H1 (cell line): Measurements from ENCODE around the gene SPAG8. TPM values are rescaled to one million over a fixed set of nuclear protein-coding genes. Genes with fewer than 3 reads are reported as not detected.

Experiments
- CTCF ChIA-PET: fragments of 300-600 bp; sonication (Branson Sonifier 250); formaldehyde crosslinking; loops from one replicate; lab custom pipeline; 2021; ENCODE audit not compliant: partially characterized antibody; lab: Charles Lee
- POLR2A ChIA-PET: fragments of 300-600 bp; sonication (Branson Sonifier 250); formaldehyde crosslinking; loops from one replicate; lab custom pipeline; 2021; ENCODE audit warnings: inconsistent platforms; ENCODE audit not compliant: partially characterized antibody; lab: Charles Lee
- DNase-seq, 2 experiments: peaks; one replicate each; pipeline versions ENCODE4 v3.0.0 to v3.0.0-alpha.2; 2010 to 2022; ENCODE audit warnings: low spot score in 2 of 2, low read depth in 1 of 2, mixed read lengths in 1 of 2
- FAIRE-seq: peaks from 2 replicates; lab custom pipeline; 2011; peaks lifted over from hg19 to GRCh38; lab: Jason Lieb, UNC
- H2AFZ ChIP-seq: 2 replicates; pipeline ENCODE4 v1.8.1; 2012; ENCODE audit warnings: low read length, inconsistent platforms
- H2AK5ac ChIP-seq: 2 replicates; pipeline ENCODE4 v1.6.1; 2013; ENCODE audit warnings: low read depth, low read length
- H2BK120ac ChIP-seq: replicated peaks from 2 replicates; pipeline ENCODE3; 2013; ENCODE audit warnings: low read depth, low read length, inconsistent platforms
- H2BK12ac ChIP-seq: 2 replicates; pipeline ENCODE4 v1.6.1; 2013; ENCODE audit warnings: low read depth, low read length
- H2BK15ac ChIP-seq: 2 replicates; pipeline ENCODE4 v1.6.1; 2013; ENCODE audit warnings: low read length
- H2BK20ac ChIP-seq: 2 replicates; pipeline ENCODE4 v1.6.1; 2013; ENCODE audit warnings: low read length
- H2BK5ac ChIP-seq: 2 replicates; pipeline ENCODE4 v1.6.1; 2013; ENCODE audit warnings: low read depth, low read length
- H3K14ac ChIP-seq: 2 replicates; pipeline ENCODE4 v1.6.1; 2013; ENCODE audit warnings: inconsistent platforms; ENCODE audit not compliant: insufficient read length
- H3K18ac ChIP-seq: 2 replicates; pipeline ENCODE4 v1.6.1; 2013; ENCODE audit warnings: low read length; ENCODE audit errors: extremely low read depth
- H3K23ac ChIP-seq: 2 replicates; pipeline ENCODE4 v1.6.1; 2013; ENCODE audit warnings: inconsistent platforms; ENCODE audit not compliant: insufficient read length
- H3K23me2 ChIP-seq: 2 replicates; pipeline ENCODE4 v1.6.1; 2013; ENCODE audit warnings: low read depth, low read length
- H3K27ac ChIP-seq: 2 replicates; pipeline ENCODE4 v1.6.1; 2011; ENCODE audit warnings: low read depth, low read length, inconsistent platforms
- H3K27me3 ChIP-seq, 4 experiments: replicated peaks in 1 of 4; 1 replicate in 1 of 4; 2 replicates in 3 of 4; pipeline versions ENCODE4 v1.6.1 to v1.8.1; 2011 to 2013; ENCODE audit warnings: low read length in 3 of 4, mild to moderate bottlenecking in 3 of 4, inconsistent platforms in 2 of 4, mixed read lengths in 2 of 4, moderate library complexity in 1 of 4; ENCODE audit not compliant: control insufficient read depth in 3 of 4, insufficient read depth in 3 of 4; ENCODE audit errors: extremely low read depth in 1 of 4
- H3K36me3 ChIP-seq, 4 experiments: 2 replicates each; pipeline versions ENCODE4 v1.6.1 to v1.8.1; 2011 to 2013; ENCODE audit warnings: mild to moderate bottlenecking in 4 of 4, low read length in 3 of 4, moderate library complexity in 2 of 4, control low read depth in 1 of 4, inconsistent platforms in 1 of 4; ENCODE audit not compliant: insufficient read depth in 4 of 4, control insufficient read depth in 2 of 4
- H3K4ac ChIP-seq: replicated peaks from 2 replicates; pipeline ENCODE3; 2013; ENCODE audit warnings: low read length, low read depth, mixed read lengths, inconsistent platforms; ENCODE audit not compliant: insufficient read length
- H3K4me1 ChIP-seq, 4 experiments: replicated peaks in 1 of 4; 1 replicate in 1 of 4; 2 replicates in 3 of 4; pipeline versions ENCODE4 v1.6.1 to v1.8.1; 2011 to 2013; ENCODE audit warnings: low read length in 3 of 4, inconsistent platforms in 2 of 4, mixed read lengths in 1 of 4; ENCODE audit not compliant: insufficient read depth in 4 of 4, control insufficient read depth in 3 of 4
- H3K4me2 ChIP-seq, 2 experiments: 2 replicates each; pipeline versions ENCODE4 v1.6.1 to v1.8.1; 2011 to 2013; ENCODE audit warnings: low read depth in 2 of 2, low read length in 2 of 2, control low read depth in 1 of 2, inconsistent platforms in 1 of 2, mild to moderate bottlenecking in 1 of 2; ENCODE audit not compliant: insufficient read depth in 1 of 2
- H3K4me3 ChIP-seq, 4 experiments: fragments of 200-600, 300-600 bp in 1 of 4; sonication (generic), shearing (Covaris generic), sonication (Bioruptor Twin) in 1 of 4; 2 replicates each; pipeline versions ENCODE4 v1.5.1 to v1.8.1; 2011 to 2016; ENCODE audit warnings: low read length in 4 of 4, low read depth in 3 of 4, control low read depth in 2 of 4, inconsistent platforms in 2 of 4, mild to moderate bottlenecking in 2 of 4, mixed read lengths in 1 of 4, moderate library complexity in 1 of 4; ENCODE audit not compliant: insufficient read depth in 2 of 4; ENCODE audit errors: extremely low read depth in 1 of 4
- H3K56ac ChIP-seq: replicated peaks from 2 replicates; pipeline ENCODE3; 2013; ENCODE audit warnings: low read depth, mild to moderate bottlenecking, mixed read lengths, low read length, inconsistent platforms; ENCODE audit not compliant: insufficient read length
- H3K79me1 ChIP-seq: 2 replicates; pipeline ENCODE4 v1.6.1; 2013; ENCODE audit warnings: low read depth, low read length, control low read depth
- H3K79me2 ChIP-seq, 2 experiments: 2 replicates each; pipeline versions ENCODE4 v1.6.1 to v1.8.1; 2012 to 2013; ENCODE audit warnings: low read length in 2 of 2, mild to moderate bottlenecking in 2 of 2, inconsistent platforms in 1 of 2; ENCODE audit not compliant: insufficient read depth in 2 of 2, control insufficient read depth in 1 of 2
- H3K9ac ChIP-seq, 4 experiments: replicated peaks in 1 of 4; 1 replicate in 1 of 4; 2 replicates in 3 of 4; pipeline versions ENCODE4 v1.6.1 to v1.8.1; 2011 to 2013; ENCODE audit warnings: low read depth in 3 of 4, low read length in 3 of 4, control low read depth in 2 of 4, mild to moderate bottlenecking in 2 of 4, moderate library complexity in 2 of 4, inconsistent platforms in 1 of 4; ENCODE audit errors: extremely low read depth in 1 of 4
- H3K9me3 ChIP-seq, 2 experiments: 2 replicates each; pipeline versions ENCODE4 v1.6.1 to v1.8.1; 2012 to 2013; ENCODE audit warnings: mild to moderate bottlenecking in 2 of 2, moderate library complexity in 2 of 2, control low read depth in 1 of 2, inconsistent platforms in 1 of 2, low read depth in 1 of 2, low read length in 1 of 2, mixed read lengths in 1 of 2; ENCODE audit not compliant: insufficient read depth in 2 of 2
- H4K20me1 ChIP-seq, 2 experiments: replicated peaks in 1 of 2; 2 replicates each; pipeline versions ENCODE3 to v1.8.1; 2011 to 2013; ENCODE audit warnings: inconsistent platforms in 2 of 2, low read length in 2 of 2, mild to moderate bottlenecking in 1 of 2; ENCODE audit not compliant: insufficient read depth in 2 of 2, control insufficient read depth in 1 of 2
- H4K5ac ChIP-seq: 2 replicates; pipeline ENCODE4 v1.6.1; 2013; ENCODE audit warnings: low read length, low read depth, mixed read lengths, inconsistent platforms; ENCODE audit not compliant: insufficient read length
- H4K8ac ChIP-seq: 2 replicates; pipeline ENCODE4 v1.8.0; 2013; ENCODE audit warnings: mild to moderate bottlenecking, moderate library complexity, low read length, inconsistent platforms; ENCODE audit not compliant: insufficient read depth; ENCODE audit errors: extremely low read depth
- H4K91ac ChIP-seq: replicated peaks from 2 replicates; pipeline ENCODE3; 2013; ENCODE audit warnings: low read length, mixed read lengths, inconsistent platforms; ENCODE audit not compliant: insufficient read length
- CHD1 ChIP-seq: IDR thresholded peaks from 2 replicates; pipeline ENCODE4 v1.6.1; 2012; ENCODE audit warnings: low read depth, low read length, improper control_type of control experiment
- EZH2 ChIP-seq: fragments of 200-600 bp; sonication (generic); IDR thresholded peaks from 2 replicates; pipeline ENCODE4 v1.7.1; 2012; ENCODE audit warnings: low read depth, mild to moderate bottlenecking, moderate library complexity, low read length, inconsistent platforms; ENCODE audit not compliant: severe bottlenecking
- JUN ChIP-seq: IDR thresholded peaks from 2 replicates; pipeline ENCODE4 v1.6.1; 2011; ENCODE audit warnings: low read depth, mild to moderate bottlenecking, improper control_type of control experiment, low read length
- KDM1A ChIP-seq: fragments of 200-600, 300-600 bp; sonication (generic); IDR thresholded peaks from 2 replicates; pipeline ENCODE4 v1.7.1; 2016; ENCODE audit warnings: mild to moderate bottlenecking, low read length, borderline replicate concordance
- KDM4A ChIP-seq: IDR thresholded peaks from one replicate; pipeline ENCODE4 v1.7.1; 2012; ENCODE audit warnings: low read depth, mild to moderate bottlenecking, moderate library complexity, low read length, inconsistent platforms; ENCODE audit not compliant: severe bottlenecking
- KDM5A ChIP-seq: fragments of 200-600 bp; IDR thresholded peaks from 2 replicates; pipeline ENCODE4 v1.7.1; 2012; ENCODE audit warnings: mild to moderate bottlenecking, low read length, inconsistent platforms, mixed read lengths
- RBBP5 ChIP-seq: IDR thresholded peaks from 2 replicates; pipeline ENCODE4 v1.7.1; 2012; ENCODE audit warnings: low read depth, mild to moderate bottlenecking, inconsistent platforms, low read length, moderate library complexity, borderline replicate concordance
- SIN3A ChIP-seq, 2 experiments: IDR thresholded peaks in 1 of 2; conservative IDR thresholded peaks in 1 of 2; 2 replicates each; pipeline ENCODE4 v1.6.1; 2011 to 2012; ENCODE audit warnings: low read length in 2 of 2, improper control_type of control experiment in 1 of 2, low read depth in 1 of 2, mild to moderate bottlenecking in 1 of 2
- SRF ChIP-seq: IDR thresholded peaks from 2 replicates; pipeline ENCODE4 v1.6.1; 2011; ENCODE audit warnings: mild to moderate bottlenecking, low read depth, low read length, moderate library complexity
- TBP ChIP-seq: IDR thresholded peaks from 2 replicates; pipeline ENCODE4 v1.6.1; 2011; ENCODE audit warnings: low read depth, low read length, improper control_type of control experiment
- USF2 ChIP-seq: IDR thresholded peaks from 2 replicates; pipeline ENCODE4 v1.6.1; 2011; ENCODE audit warnings: low read length, improper control_type of control experiment
- WGBS, 2 experiments: shearing (Covaris generic) in 1 of 2; methylation state at CpG; one replicate each; pipeline versions ENCODE4 v1.1.6 to v1.1.7; 2013 to 2015; ENCODE audit warnings: low lambda C conversion rate in 2 of 2, mixed read lengths in 2 of 2, inconsistent platforms in 1 of 2, low coverage in 1 of 2, missing lambda C conversion rate in 1 of 2; ENCODE audit not compliant: insufficient replicate concordance in 2 of 2, insufficient coverage in 1 of 2, insufficient read length in 1 of 2; ENCODE audit errors: extremely low coverage in 1 of 2, missing lambda C conversion rate in 1 of 2; 5-methylcytosine and 5-hydroxymethylcytosine counted together
- polyA plus RNA-seq, 7 experiments: library from polyadenylated mRNA; depleted of rRNA in 3 of 7; stranded (reverse) in 5 of 7; unstranded in 2 of 7; fragments of >200 nt in 5 of 7; fragments of 200-250 nt in 2 of 7; gene quantifications; 1 replicate in 5 of 7; 2 replicates in 1 of 7; 4 replicates in 1 of 7; pipeline versions ENCODE4 v1.2.1 to v1.2.3, GENCODE V29; 2011 to 2013; ENCODE audit warnings: missing spikeins in 2 of 7, mixed read lengths in 2 of 7
- total RNA-seq: library from RNA; stranded (reverse); fragmentation: NEBNext Ultra II Directional; extraction: Animal tissue kit (Norgen Biotek cat#: 25700); gene quantifications from 2 replicates; pipeline ENCODE4 v1.2.1, GENCODE V29; 2021

SPAG8 gene
- total and polyA plus RNA-seq, 2 of the 8 experiments (the other 6 are each of a cell fraction or from before 2014, with no cell fraction given): 0.37 to 0.44 TPM

- no peak overlapping the region for H4K8ac ChIP-seq
- H4K5ac ChIP-seq: no peak overlapping the region
- H3K4me2 ChIP-seq: no peak overlapping the region
- H3K4me1 ChIP-seq: no peaks in the 10 kb centered on the region
- H3K27me3 ChIP-seq: no peaks in the 10 kb centered on the region
- H3K27ac ChIP-seq: no peak overlapping the region
- 87% methylated on average over 1 of the region's 1 CpG; no CpG with 5 or more reads in 1 of the 2 experiments for WGBS, 2 experiments
- no peaks in the 10 kb centered on the region for H3K9me3 ChIP-seq
- no peak overlapping the region for H2AK5ac ChIP-seq
- H2BK5ac ChIP-seq: no peak overlapping the region
- no peak overlapping the region for H3K23ac ChIP-seq
- no peak overlapping the region for H2AFZ ChIP-seq
- H3K18ac ChIP-seq: no peak overlapping the region
- H2BK20ac ChIP-seq: no peak overlapping the region
- FAIRE-seq (no peak), DNase-seq (no peak)
- no peak overlapping the region for H3K4me3 ChIP-seq
- no peak overlapping the region for H2BK12ac ChIP-seq
- H3K4ac ChIP-seq: no peak overlapping the region
- H2BK15ac ChIP-seq: no peak overlapping the region
- ChIA-PET POLR2A (interaction anchor here (1.3 to 1.6 kb wide), 2 partner anchors 13 to 81 kb away, joined by 3 read pairs; no protein-coding TSS in a partner anchor), CTCF (interaction anchor here (0.5 to 2.1 kb wide), 7 partner anchors 9 to 159 kb away, joined by 3 to 7 read pairs (median 3); no protein-coding TSS in a partner anchor)
- no peaks in the 10 kb centered on the region for H3K23me2 ChIP-seq
- H3K79me1 ChIP-seq: no peaks in the 10 kb centered on the region
- H3K36me3 ChIP-seq: no peaks in the 10 kb centered on the region
- no peaks in the 10 kb centered on the region for H3K79me2 ChIP-seq
- no peak overlapping the region for H3K56ac ChIP-seq
- no peak overlapping the region for H4K91ac ChIP-seq
- no peak overlapping the region for H2BK120ac ChIP-seq
- TF ChIP-seq KDM4A (no peak), SIN3A (conservative IDR thresholded peaks at IDR 0.05 in 1 of 2, IDR thresholded peaks at IDR 0.05 in 1 of 2; ENCODE audit: low read depth in 1 of 2, low read length in 2 of 2) (no peak), KDM5A (no peak), USF2 (no peak), CHD1 (no peak), RBBP5 (no peak), TBP (no peak), KDM1A (no peak), SRF (no peak), JUN (no peak), EZH2 (no peak)
- no peaks in the 10 kb centered on the region for H4K20me1 ChIP-seq
- H3K9ac ChIP-seq: no peak overlapping the region
- H3K14ac ChIP-seq: no peak overlapping the region
These were observed 42.3 kb downstream of the SPAG8 start for GRCh38 chr9:35769763-35770162.
